CMK (cell line): ENCODE measurements around the gene ADAMTSL5.

ENCODE experiments used
- DNase-seq: peaks from one replicate; pipeline ENCODE4 v3.0.0-alpha.2; 2010; ENCODE audit warnings: low read depth

Gene ADAMTSL5

GRCh38 chr19:1496714-1497577 is 15.9 kb downstream of the ADAMTSL5 start:
- no peak for DNase-seq

GRCh38 chr19:1495799-1496713 is 16.8 kb downstream of the ADAMTSL5 start:
- no peak for DNase-seq

DNA sequence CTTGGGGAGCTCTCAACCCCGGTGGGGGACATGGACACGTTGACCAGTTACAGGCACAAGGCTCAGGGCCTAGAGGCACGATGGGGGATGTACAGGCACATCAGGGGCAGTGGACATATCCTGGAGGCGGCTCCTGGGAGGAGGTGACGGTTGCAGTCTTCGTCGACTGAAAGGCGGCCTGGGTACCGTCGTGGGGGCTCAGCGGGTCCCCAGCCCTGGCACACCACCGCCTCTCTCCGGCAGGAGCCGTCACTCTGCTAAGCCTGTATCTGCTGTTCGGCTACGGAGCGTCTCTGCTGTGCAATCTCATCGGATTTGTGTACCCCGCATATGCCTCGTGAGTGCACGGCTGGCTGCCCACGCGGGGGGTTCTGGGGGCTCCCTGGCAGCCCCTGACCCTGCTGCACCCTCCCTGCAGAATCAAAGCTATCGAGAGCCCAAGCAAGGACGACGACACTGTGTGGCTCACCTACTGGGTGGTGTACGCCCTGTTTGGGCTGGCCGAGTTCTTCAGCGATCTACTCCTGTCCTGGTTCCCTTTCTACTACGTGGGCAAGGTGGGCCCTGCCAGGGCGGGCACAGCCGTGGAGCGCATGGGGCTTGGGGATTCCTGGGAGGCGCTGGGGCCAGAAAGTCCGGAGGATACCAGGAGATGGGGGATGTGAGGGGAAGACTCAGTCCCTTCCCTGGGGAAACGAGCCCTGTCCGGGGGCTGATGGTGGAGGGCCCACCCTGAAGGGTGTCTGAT is 17.6 kb downstream of the ADAMTSL5 start:
- DNase-seq: no peak

- DNase-seq: no peak
Measured at GRCh38 chr19:1494115-1494815, 18.6 kb downstream of the ADAMTSL5 start.

DNA sequence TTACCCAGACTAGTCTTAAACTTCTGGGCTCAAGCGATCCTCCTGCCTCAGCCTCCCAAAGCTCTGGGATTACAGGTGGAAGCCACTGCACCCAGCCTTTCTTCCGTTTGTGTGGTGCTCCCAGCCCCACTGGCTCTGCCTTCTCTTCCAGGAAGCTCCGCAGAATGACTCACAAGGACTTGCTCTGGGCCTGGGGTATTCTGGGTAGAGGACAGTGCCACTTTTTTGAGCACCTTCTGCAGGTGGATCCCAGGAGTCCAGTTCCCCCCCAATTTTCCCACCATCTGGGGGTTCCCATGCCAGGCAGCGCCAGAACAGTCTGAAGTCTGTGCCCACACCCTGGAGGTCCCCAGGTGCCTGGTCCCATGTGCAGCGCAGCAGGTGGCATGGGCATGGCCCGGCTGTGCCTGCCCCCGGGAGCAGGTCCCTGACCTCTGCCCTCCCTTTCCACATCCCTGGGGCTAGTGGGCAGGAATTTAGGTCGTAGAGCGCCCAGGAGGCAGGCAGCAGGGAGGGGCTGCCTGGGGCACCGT is 20.3 kb downstream of the ADAMTSL5 start:
- no peak for DNase-seq

DNA sequence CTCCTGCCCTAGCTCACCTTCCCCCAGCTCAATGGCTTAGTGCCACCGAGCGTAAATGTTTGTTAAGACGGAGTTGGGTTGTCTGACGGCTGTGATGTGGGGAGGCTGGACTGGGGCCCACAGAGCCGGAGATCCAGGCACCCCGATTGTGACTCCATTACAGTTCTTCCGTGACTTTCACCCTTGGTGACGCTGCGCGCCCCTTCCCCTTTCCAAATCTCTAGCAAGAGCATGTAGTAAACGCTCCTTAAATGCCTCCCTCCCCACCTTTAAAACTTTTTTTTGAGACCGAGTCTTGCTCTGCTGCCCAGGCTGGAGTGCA is 21.0 kb downstream of the ADAMTSL5 start:
- no peak for DNase-seq

GRCh38 chr19:1491114-1491848 is 21.5 kb downstream of the ADAMTSL5 start, which contains the start of gene REEP6:
Gene REEP6, plus strand, starts transcription at chr19:1491181. Its CDS starts 89 bp downstream, at chr19:1491270.
- no peak for DNase-seq

DNA sequence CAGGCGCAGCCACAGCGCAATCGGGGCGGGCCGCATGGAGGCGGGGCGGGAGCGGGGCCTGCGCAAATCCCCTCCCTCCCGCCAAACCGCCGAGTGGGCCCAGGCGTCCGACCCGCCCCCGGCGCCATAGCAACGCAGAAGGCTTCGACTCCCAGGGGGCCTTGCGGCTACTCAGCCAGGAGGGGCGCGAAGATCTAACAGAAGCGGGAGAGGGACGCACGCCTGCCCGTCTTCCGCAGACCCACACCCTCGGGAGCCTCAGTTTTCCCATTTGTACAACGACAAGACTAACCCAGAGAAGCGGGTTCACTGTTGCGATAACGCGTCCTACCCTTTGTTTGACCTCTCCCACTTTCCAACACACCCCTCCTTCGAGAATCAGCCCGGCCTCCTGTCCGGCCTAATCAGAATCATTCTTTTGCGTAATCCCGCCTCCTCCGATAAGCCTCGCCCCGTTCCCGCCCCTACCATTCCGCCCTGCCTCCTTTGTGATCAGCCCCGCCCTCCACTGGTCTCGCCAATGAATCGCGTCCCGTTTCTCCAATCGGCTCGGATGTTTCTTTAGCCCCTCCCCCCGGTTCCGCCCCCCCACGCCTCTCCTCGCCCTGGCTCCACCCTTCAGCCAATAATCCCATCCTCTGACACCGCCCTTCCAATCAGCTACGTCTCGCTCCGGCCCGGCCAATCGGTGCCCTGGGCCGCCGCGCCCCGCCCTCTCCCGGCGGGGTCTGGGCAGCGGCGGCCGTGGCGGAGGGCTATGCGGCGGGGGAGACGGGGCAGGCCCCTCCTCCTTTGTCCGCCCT is 22.3 kb downstream of the ADAMTSL5 start, which contains the start of gene PCSK4:
TSS of gene PCSK4 (minus strand) at position 40 of the 803 bp plus-strand sequence. CDS start at position 36, 4 bp downstream.
- DNase-seq: peak; percentile 96

DNA sequence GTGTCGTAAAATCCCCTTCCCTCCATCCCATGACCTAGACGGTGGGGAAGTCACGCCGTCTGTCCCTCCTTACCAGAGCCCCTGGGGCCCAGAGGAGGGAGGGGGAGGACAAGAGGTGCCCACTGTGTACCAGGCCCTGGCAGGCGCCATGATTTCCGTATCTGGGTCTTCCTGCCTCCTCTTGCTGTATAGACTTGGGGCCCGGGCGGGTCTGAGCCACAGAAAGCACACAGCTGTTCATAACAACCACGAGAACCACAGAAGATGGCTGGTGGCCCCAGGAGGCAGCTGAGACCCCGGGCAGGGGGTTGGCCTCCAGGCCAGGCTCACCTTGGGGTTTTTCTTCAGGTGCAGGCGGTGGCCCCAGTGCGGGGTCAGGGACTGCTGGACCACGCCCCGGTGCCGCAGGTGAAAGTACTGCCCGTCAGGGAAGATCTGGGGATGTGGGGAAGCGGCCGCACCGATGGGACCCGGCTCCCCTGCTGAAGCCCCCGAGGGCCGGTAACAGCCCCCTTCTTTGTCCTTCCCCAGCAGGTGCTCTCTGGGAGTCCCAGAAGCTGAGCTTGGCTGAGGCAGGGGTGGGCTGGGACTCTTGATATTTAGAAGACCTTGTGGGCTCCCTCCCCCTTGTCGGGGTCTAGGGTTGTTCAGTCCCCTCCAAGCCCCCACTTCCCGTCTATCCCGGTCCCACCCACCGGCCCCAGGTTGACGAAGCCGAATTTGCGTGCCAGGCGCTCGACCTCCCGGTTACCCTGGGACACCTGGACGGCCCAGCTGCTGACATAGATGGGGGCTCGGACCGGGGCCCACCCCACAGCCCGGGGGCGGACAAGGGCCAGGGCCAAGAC is 23.1 kb downstream of the ADAMTSL5 start:
- no peak for DNase-seq

GRCh38 chr19:1488282-1488601 is 24.6 kb downstream of the ADAMTSL5 start:
- no peak for DNase-seq

DNA sequence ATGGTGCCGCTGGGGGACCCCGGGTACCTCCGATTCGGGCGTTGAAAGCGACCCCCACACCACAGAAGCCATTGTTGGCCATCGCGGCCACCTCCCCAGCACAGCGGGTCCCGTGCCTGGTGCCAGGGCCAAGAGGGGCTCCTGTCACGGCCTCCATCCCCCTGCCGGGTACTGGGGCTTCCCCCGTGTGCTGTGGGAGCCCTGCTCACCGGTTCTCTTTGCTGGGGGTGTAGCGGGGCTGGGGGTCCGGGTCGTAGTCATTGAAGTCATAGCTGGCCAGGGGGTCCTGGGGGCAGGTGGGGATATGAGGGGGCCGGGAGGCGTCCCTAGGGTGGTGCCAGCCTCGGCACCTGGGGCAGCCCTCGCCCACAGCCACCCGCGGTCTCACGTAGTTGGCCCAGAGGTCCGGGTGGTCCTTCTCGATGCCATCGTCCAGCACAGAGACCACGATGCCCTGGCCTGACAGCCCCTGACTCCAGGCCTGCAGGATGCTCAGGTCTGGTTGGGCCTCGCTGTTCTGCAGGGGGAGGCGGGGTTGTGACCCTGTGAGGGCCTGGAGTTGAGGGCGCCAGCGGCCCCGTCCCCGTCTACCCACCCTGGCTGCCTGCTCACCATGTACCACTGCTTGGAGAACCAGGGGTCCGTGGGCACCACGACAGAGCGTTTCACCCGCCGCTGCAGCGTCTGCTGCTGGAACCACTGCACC is 25.1 kb downstream of the ADAMTSL5 start:
- DNase-seq: no peak

DNA sequence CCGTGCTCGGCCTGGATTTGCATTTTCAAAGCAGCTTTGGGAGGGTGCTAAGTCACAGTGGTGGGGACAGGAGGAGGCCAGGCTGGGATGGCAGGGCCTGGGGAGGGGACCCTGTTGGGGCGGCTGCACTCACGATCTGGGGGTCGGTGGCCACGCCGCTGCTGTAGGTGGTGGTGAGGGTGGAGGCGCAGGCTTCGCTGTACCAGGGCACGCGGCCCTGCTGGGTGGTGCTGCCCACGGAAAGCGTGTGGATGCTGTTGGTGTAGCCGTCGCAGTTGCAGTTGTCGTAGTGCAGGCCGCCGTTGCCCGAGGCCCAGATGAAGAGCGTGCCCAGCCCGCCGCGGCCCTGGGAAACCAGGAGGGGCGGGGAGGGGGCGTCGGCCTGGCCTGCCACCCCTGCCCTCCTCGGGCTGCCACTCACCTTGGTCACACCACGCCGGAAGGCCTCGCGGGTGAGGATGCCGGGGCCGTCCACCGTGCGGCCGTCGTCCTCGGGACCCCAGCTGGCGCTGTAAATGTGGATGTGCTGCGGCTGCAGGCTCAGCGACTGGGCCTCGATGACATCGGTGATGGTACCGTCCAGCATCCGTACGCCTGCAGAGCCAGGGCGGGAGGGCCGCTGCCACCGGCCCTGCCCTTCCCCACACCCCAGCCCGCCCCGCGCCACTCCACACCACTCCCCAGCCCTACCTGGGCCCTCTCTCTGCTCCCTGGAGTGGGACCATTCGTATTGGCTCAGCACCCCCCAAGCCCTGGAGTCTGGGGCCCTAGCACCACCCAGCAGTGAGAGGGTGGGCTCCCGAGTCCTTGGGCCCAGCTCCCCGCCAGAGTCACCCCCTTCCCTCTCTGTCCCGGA is 25.9 kb downstream of the ADAMTSL5 start:
- no peak for DNase-seq

DNA sequence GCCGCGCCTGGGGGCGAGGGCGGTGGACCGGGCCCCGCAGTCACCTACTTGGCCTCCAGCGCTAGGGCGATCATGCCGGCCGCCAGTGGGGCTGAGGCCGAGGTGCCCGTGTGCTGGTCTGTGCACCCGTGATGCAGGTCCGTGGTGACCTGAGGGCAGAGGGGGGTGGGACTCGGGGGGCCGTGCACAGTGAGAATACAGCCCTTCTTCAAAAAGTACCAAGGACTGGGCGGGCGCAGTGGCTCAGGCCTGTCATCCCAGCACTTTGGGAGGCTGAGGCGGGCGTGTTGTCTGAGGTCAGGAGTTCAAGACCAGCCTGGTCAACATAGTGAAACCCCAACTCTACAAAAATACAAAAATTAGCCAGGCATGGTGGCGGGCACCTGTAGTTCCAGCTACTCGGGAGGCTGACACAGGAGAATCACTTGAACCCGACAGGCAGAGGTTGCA is 28.8 kb downstream of the ADAMTSL5 start:
- no peak for DNase-seq

- DNase-seq: no peak
Measured at GRCh38 chr19:1483131-1483978, 29.5 kb downstream of the ADAMTSL5 start.

DNA sequence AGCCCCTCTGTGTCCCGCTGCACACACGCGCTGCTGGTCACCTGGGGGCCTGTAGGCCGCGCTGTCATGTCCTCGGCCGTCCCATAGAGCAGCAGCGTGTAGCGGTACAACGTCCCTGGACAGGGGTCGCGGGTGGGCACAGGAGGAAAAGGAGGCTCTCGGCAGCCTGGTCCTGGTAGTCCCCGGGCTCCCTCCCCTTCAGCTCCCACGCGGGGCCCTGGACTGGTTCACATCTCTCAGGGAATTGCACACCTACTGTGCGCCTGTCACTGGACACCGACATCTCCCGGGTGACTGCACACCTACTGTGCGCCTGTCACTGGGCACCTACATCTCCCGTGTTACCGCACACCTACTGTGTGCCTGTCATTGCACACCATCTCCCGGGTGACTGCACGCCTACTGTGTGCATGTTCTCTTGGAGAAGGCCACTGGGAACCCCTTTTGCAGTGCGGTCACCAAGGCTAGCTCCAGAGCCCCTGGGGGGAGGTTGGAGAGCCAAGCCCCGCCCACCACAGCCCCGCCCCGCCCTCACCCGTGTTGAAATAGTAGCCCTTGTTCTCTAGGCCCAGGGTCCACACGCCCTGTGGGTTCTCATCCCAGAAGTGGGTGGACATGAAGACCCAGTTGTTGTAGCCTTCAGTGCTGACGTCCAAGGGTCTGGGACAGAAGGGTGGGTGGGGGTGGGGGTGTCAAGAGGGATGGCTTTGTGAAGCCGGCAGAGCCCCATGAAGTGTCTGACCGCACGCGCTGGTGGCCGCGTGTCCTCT is 30.3 kb downstream of the ADAMTSL5 start:
- DNase-seq: no peak
